ENCODE results near the gene CLEC17A.

Gene CLEC17A

DNA sequence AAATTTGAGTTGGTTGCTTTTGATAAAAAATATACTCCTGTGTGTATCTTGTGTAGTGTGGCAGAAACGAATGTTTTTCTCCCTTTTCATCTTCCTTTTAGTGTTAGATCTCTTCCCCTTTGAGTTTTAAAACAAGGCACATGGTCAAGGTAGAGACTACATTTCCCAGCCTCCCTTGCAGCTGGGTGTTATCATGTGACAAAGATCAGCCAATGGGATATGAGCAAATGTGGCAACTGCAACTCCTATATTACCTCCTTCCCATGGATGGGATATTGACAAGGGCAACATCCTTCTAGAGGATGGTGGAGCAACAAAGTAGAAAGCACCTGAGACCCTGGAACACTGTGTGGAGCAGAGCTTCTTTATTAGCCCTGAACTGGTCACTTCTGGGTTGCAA, 49.4 kb downstream of the CLEC17A start:
- Mint-ChIP-seq H3K27ac (no peak overlapping the region), H3K9me3 (peaks cover 7% of the 10 kb centered on the region), H3K4me3 (no peak overlapping the region), H3K36me3 (ENCODE audit: low read depth) (no peaks in the 10 kb centered on the region), H3K27me3 (no peaks in the 10 kb centered on the region), H3K4me1 (ENCODE audit: low read depth) (peaks cover 3% of the 10 kb centered on the region)

DNA sequence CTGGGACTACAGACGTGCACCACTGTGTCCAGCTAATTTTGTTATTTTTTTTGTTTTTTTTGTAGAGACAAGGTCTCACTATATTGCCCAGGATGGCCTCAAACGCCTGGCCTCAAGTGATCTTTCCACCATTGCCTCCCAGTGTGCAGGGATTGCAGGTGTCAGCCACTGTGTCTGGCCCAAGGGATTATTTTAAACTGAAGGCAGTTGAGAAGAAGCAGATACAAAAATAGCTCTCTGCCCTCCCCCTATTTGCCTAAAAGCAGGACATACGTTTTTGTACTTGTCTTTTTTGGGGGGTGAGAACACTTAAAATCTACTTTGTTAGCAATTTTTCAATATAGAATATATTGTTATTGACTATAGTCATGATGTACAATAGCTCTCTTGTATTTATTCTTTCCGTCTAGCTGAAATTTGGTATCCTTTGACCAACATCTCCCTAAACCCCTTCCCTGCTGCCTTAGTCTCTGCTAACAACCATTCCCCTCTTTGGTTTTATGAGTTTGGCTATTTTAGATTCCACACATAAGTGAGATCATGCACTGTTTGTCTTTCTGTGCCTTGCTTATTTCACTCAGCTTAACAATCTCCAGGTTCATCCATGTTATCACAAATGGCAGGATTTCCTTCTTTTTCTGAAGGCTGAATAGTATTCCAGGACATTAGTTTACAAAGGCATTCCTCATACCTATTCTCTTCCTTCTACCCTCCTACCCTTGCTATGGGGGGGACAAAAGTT, 56.8 kb downstream of the CLEC17A start:
- Mint-ChIP-seq H3K27ac (no peak overlapping the region), H3K9me3 (peaks cover 15% of the 10 kb centered on the region), H3K36me3 (ENCODE audit: low read depth) (no peaks in the 10 kb centered on the region), H3K27me3 (peaks cover 16% of the 10 kb centered on the region), H3K4me3 (no peak overlapping the region), H3K4me1 (ENCODE audit: low read depth) (no peaks in the 10 kb centered on the region)

- H3K4me1 Mint-ChIP-seq (ENCODE audit: low read depth) = no peaks in the 10 kb centered on the region
- peaks cover 9% of the 10 kb centered on the region for H3K27me3 Mint-ChIP-seq
- no peaks in the 10 kb centered on the region for H3K9me3 Mint-ChIP-seq
- no peak overlapping the region for H3K27ac Mint-ChIP-seq
- no peaks in the 10 kb centered on the region for H3K36me3 Mint-ChIP-seq (ENCODE audit: low read depth)
- no peak overlapping the region for H3K4me3 Mint-ChIP-seq
Observed at GRCh38 chr19:14648506-14648905, 65.6 kb downstream of the CLEC17A start.

- Mint-ChIP-seq H3K27me3 (peaks cover 9% of the 10 kb centered on the region), H3K36me3 (ENCODE audit: low read depth) (no peaks in the 10 kb centered on the region), H3K4me3 (no peak overlapping the region), H3K4me1 (ENCODE audit: low read depth) (no peaks in the 10 kb centered on the region), H3K9me3 (no peaks in the 10 kb centered on the region), H3K27ac (no peak overlapping the region)
Observed at GRCh38 chr19:14649020-14649419, 66.1 kb downstream of the CLEC17A start.

GRCh38 chr19:14650161-14650560, 67.3 kb downstream of the CLEC17A start:
- Mint-ChIP-seq H3K9me3 (no peaks in the 10 kb centered on the region), H3K27ac (no peak overlapping the region), H3K4me3 (no peak overlapping the region), H3K27me3 (peaks cover 9% of the 10 kb centered on the region), H3K36me3 (ENCODE audit: low read depth) (no peaks in the 10 kb centered on the region), H3K4me1 (ENCODE audit: low read depth) (no peaks in the 10 kb centered on the region)

GRCh38 chr19:14654786-14655560, 72.1 kb downstream of the CLEC17A start:
- Mint-ChIP-seq H3K9me3 (no peaks in the 10 kb centered on the region), H3K4me1 (ENCODE audit: low read depth) (no peaks in the 10 kb centered on the region), H3K27me3 (peaks cover 9% of the 10 kb centered on the region), H3K27ac (no peak overlapping the region), H3K4me3 (no peak overlapping the region), H3K36me3 (ENCODE audit: low read depth) (no peaks in the 10 kb centered on the region)

DNA sequence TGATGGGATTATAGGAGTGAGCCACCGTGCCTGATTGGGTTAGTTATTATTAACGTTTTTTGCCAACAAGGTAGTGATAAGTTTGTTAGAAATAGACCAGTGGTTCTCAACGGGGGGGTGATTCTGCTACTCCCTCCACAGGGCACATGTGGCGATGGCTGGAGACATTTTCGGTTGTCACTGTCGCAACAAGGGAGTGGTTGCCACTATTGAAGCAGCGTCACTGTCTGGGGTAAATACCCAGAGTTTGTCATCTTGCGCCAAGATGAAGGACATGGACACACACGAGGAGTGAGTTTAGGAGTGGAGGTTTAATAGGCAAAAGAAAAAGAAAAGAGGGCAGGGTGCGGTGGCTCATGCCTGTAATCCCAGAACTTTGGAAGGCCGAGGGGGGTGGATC, 72.8 kb downstream of the CLEC17A start:
- no peak overlapping the region for H3K27ac Mint-ChIP-seq
- H3K36me3 Mint-ChIP-seq (ENCODE audit: low read depth) = no peaks in the 10 kb centered on the region
- peaks cover 11% of the 10 kb centered on the region for H3K27me3 Mint-ChIP-seq
- H3K9me3 Mint-ChIP-seq = no peaks in the 10 kb centered on the region
- no peak overlapping the region for H3K4me3 Mint-ChIP-seq
- H3K4me1 Mint-ChIP-seq (ENCODE audit: low read depth) = no peaks in the 10 kb centered on the region

- no peak overlapping the region for H3K4me3 Mint-ChIP-seq
- peaks cover 14% of the 10 kb centered on the region for H3K27me3 Mint-ChIP-seq
Observed at GRCh38 chr19:14659874-14660489, 77.1 kb downstream of the CLEC17A start.

DNA sequence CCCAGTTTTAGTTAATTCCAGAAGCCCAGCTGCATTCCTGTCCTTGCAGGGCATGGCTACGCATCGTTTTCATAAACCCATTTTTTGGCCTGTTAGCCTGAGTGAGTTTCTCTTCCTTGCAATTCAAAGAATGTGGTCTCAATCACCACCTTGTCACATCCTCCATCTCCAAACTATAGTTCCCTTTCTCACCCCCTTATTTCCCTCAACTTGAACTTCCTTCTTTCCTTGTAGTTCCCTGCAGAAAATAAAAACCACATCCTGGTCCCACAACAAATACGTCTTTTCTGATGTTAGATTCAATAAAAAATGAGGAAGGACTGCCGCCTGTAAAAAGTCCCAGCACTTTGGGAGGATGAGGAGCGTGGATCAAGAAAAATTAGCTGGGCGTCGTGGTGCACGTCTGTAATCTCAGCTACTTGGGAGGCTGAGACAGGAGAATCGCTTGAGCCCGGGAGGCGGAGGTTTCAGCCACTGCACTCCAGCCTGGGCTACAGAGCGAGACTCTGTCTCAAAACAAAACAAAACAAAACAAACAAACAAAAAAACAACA, 78.6 kb downstream of the CLEC17A start:
- no peaks in the 10 kb centered on the region for H3K9me3 Mint-ChIP-seq
- H3K27ac Mint-ChIP-seq = no peak overlapping the region
- H3K36me3 Mint-ChIP-seq (ENCODE audit: low read depth) = no peaks in the 10 kb centered on the region
- H3K27me3 Mint-ChIP-seq = peaks cover 14% of the 10 kb centered on the region
- H3K4me1 Mint-ChIP-seq (ENCODE audit: low read depth) = no peaks in the 10 kb centered on the region
- no peak overlapping the region for H3K4me3 Mint-ChIP-seq

More at GRCh38 chr19:14659874-14660489, 77.1 kb downstream of the CLEC17A start:
- Mint-ChIP-seq H3K36me3 (ENCODE audit: low read depth) (no peaks in the 10 kb centered on the region), H3K4me1 (ENCODE audit: low read depth) (no peaks in the 10 kb centered on the region), H3K9me3 (no peaks in the 10 kb centered on the region), H3K27ac (no peak overlapping the region)
